Keratinocyte (primary cell): ENCODE data around the gene KSR2.

Source experiments
- EZH2 ChIP-seq: IDR thresholded peaks from one replicate; pipeline ENCODE4 v1.6.1; 2012; ENCODE audit warnings: inconsistent platforms, mild to moderate bottlenecking, low read length, moderate library complexity
- TF ChIP-seq, protein P1 (sequence below), 3 experiments: IDR thresholded peaks in 1 of 3; conservative IDR thresholded peaks in 1 of 3; optimal IDR thresholded peaks in 1 of 3; 2 replicates in 2 of 3; 3 replicates in 1 of 3; pipeline versions ENCODE3 to v1.5.1; 2011; ENCODE audit warnings: low read length in 3 of 3, mild to moderate bottlenecking in 3 of 3, moderate library complexity in 2 of 3, control low read depth in 1 of 3, inconsistent platforms in 1 of 3; ENCODE audit not compliant: insufficient read depth in 2 of 3; ENCODE audit errors: extremely low read depth in 1 of 3

DNA sequence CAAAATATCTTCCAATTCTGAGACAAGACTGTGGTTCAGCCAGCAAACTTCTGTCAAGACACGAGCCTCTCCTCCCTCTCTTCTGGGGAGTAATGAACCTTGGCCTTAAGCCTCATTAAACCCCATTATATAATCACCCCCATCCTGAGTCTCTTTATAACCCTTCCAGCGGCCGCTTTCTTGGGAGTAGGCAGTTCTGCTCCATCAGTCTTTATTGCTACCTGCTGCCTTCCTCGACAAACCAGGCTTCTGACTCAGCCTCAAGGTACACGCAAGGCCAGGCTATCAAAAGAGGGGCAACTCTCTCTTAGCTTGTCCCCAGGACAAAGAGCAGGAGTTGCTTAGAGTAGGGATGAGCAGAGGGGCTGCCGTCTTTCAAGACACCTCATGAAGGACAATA lies 306.6 kb downstream of the KSR2 start:
- TF ChIP-seq, protein P1, sequence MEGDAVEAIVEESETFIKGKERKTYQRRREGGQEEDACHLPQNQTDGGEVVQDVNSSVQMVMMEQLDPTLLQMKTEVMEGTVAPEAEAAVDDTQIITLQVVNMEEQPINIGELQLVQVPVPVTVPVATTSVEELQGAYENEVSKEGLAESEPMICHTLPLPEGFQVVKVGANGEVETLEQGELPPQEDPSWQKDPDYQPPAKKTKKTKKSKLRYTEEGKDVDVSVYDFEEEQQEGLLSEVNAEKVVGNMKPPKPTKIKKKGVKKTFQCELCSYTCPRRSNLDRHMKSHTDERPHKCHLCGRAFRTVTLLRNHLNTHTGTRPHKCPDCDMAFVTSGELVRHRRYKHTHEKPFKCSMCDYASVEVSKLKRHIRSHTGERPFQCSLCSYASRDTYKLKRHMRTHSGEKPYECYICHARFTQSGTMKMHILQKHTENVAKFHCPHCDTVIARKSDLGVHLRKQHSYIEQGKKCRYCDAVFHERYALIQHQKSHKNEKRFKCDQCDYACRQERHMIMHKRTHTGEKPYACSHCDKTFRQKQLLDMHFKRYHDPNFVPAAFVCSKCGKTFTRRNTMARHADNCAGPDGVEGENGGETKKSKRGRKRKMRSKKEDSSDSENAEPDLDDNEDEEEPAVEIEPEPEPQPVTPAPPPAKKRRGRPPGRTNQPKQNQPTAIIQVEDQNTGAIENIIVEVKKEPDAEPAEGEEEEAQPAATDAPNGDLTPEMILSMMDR (optimal IDR thresholded peaks at IDR 0.05 in 1 of 3, IDR thresholded peaks at IDR 0.05 in 1 of 3, conservative IDR thresholded peaks at IDR 0.05 in 1 of 3; ENCODE audit: extremely low read depth in 1 of 3, insufficient read depth in 2 of 3, low read length in 3 of 3): no peak
- no peak for TF ChIP-seq EZH2
